Right cardiac atrium (tissue), 5 donors: ENCODE measurements around the gene LENG9. TPM values are rescaled to one million over a fixed set of nuclear protein-coding genes. Genes with fewer than 3 reads are reported as not detected.

Experiments used
- ATAC-seq, 2 donors: fragments of 200-7000 bp; cut with Tn5 transposase; one replicate each; pipeline versions ENCODE4 v1.8.0 to v1.9.1; 2020; ENCODE audit warnings: moderate library complexity in 2 of 2, mild to moderate bottlenecking in 1 of 2
- DNase-seq, 3 donors: peaks; one replicate each; pipeline ENCODE4 v3.0.0-alpha.2; 2020
- H3K27ac ChIP-seq: one replicate; pipeline ENCODE4 v1.5.1; 2013; ENCODE audit warnings: mild to moderate bottlenecking, low read length, control low read depth, moderate library complexity
- H3K27me3 ChIP-seq: one replicate; pipeline ENCODE4 v1.6.1; 2013; ENCODE audit not compliant: control insufficient read depth, insufficient read depth
- H3K4me1 ChIP-seq: one replicate; pipeline ENCODE4 v1.6.1; 2013; ENCODE audit warnings: low read length; ENCODE audit not compliant: control insufficient read depth, insufficient read depth
- H3K4me3 ChIP-seq: one replicate; pipeline ENCODE4 v1.5.1; 2013; ENCODE audit warnings: low read length, control low read depth
- H3K9me3 ChIP-seq: one replicate; pipeline ENCODE4 v1.6.1; 2013; ENCODE audit warnings: low read length; ENCODE audit not compliant: control insufficient read depth
- WGBS: extraction: QIAGEN DNeasy Blood & Tissue Kit; methylation state at CpG from one replicate; pipeline ENCODE4 v1.1.7; 2013; 5-methylcytosine and 5-hydroxymethylcytosine counted together
- intact Hi-C, 4 donors: fragments of 100-400 bp; cut with DNase I; formaldehyde crosslinking; loops; one replicate each; pipeline versions ENCODE4 v1.11.0 to v1.14.0; 2022 to 2023
- polyA plus RNA-seq: library from polyadenylated mRNA; stranded (reverse); fragments of 200-250 nt; gene quantifications from one replicate; pipeline ENCODE4 v1.2.3, GENCODE V29; 2013
- total RNA-seq, 4 donors: library from RNA; stranded (reverse); fragmentation: NEBNext Ultra II Directional; extraction: Animal tissue kit (Norgen Biotek cat#: 25700); gene quantifications; one replicate each; pipeline ENCODE4 v1.2.1, GENCODE V29; 2021
- donor health status: healthy with polysubstance abuse.
- donor health status: DM: no; HTN: yes; CAD: no.
- donor health status: DM: no; HTN: no; CAD: no.
- donor health status: DM: no; HTN: yes; CAD: no; lungs with severe emphysema.
- donor health status: DM: yes; HTN: yes; CAD: no.

LENG9 gene
- total and polyA plus RNA-seq, 5 donors = 2.1 to 4.1 (median 2.6) TPM

GRCh38 chr19:54434873-54435214 lies 28.7 kb downstream of the LENG9 start:
- H3K27me3 ChIP-seq = no peaks in the 10 kb centered on the region
- H3K27ac ChIP-seq = no peak overlapping the region
- ATAC-seq (peak in 1 of 2 donors; percentile 2), DNase-seq (peak in 1 of 3 donors; percentile 22)
- no peak overlapping the region for H3K4me3 ChIP-seq
- 37% methylated on average over 11 of the region's 11 CpGs for WGBS
- H3K9me3 ChIP-seq = no peaks in the 10 kb centered on the region
- peaks cover 8% of the 10 kb centered on the region for H3K4me1 ChIP-seq
- intact Hi-C loops = no loop called here

GRCh38 chr19:54434112-54434872 lies 29.3 kb downstream of the LENG9 start:
- WGBS = 54% methylated on average over 23 of the region's 23 CpGs
- DNase-seq (peak; percentile 7 to 76 (median 68)), ATAC-seq (no peak)
- Histone ChIP-seq H3K27ac (no peak overlapping the region), H3K4me3 (no peak overlapping the region), H3K9me3 (no peaks in the 10 kb centered on the region), H3K4me1 (peaks cover 8% of the 10 kb centered on the region), H3K27me3 (no peaks in the 10 kb centered on the region)
- intact Hi-C loops = no loop called here

- 91% methylated on average over 5 of the region's 5 CpGs for WGBS
- Histone ChIP-seq H3K9me3 (no peaks in the 10 kb centered on the region), H3K27me3 (no peaks in the 10 kb centered on the region), H3K4me1 (peaks cover 8% of the 10 kb centered on the region), H3K27ac (no peak overlapping the region), H3K4me3 (no peak overlapping the region)
- intact Hi-C loops = no loop called here
- ATAC-seq (no peak), DNase-seq (peak in 1 of 3 donors; percentile 1)
These were observed 29.9 kb downstream of the LENG9 start for GRCh38 chr19:54433697-54434096.

- intact Hi-C loops = no loop called here
- H3K9me3 ChIP-seq = no peaks in the 10 kb centered on the region
- H3K27me3 ChIP-seq = no peaks in the 10 kb centered on the region
- peaks cover 8% of the 10 kb centered on the region for H3K4me1 ChIP-seq
- no peak overlapping the region for H3K27ac ChIP-seq
- no peak overlapping the region for H3K4me3 ChIP-seq
- WGBS = 75% methylated on average over 10 of the region's 10 CpGs
- no peak for ATAC-seq
- DNase-seq = no peak
These were observed 31.3 kb downstream of the LENG9 start for GRCh38 chr19:54432144-54432738.

DNA sequence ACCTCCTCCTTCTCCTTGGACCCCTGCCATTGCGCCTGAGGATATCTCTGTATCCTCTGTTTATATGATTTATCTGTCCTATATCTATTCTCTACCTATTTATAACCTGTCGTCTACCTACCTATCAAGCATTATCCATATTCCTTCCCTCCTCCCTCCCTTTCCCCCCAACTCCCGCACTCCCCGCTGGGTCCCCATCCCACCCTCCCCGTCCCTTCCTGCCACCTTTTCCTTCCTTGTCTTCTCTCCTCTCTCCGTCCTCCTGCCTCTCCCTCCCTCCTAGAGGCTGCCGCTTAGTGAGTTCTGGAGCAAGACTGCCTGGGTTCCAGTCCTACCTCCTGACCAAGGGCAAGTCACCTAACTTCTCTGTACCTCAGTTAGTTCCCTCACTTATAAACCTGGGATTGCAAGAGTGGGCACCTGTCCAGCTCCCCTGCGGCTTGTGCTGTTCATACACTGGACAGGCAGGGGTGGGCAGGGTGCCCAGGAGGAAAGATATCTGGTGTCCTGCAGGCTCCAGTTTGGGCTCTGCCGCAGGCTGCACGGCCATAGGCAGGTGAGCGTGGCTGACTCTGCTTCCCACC lies 32.2 kb downstream of the LENG9 start:
- ATAC-seq (no peak), DNase-seq (peak; percentile 44 to 78 (median 72))
- Histone ChIP-seq H3K4me1 (peaks cover 7% of the 10 kb centered on the region), H3K4me3 (no peak overlapping the region), H3K9me3 (no peaks in the 10 kb centered on the region), H3K27ac (no peak overlapping the region), H3K27me3 (no peaks in the 10 kb centered on the region)
- intact Hi-C loops = no loop called here
- 19% methylated on average over 11 of the region's 11 CpGs for WGBS

DNA sequence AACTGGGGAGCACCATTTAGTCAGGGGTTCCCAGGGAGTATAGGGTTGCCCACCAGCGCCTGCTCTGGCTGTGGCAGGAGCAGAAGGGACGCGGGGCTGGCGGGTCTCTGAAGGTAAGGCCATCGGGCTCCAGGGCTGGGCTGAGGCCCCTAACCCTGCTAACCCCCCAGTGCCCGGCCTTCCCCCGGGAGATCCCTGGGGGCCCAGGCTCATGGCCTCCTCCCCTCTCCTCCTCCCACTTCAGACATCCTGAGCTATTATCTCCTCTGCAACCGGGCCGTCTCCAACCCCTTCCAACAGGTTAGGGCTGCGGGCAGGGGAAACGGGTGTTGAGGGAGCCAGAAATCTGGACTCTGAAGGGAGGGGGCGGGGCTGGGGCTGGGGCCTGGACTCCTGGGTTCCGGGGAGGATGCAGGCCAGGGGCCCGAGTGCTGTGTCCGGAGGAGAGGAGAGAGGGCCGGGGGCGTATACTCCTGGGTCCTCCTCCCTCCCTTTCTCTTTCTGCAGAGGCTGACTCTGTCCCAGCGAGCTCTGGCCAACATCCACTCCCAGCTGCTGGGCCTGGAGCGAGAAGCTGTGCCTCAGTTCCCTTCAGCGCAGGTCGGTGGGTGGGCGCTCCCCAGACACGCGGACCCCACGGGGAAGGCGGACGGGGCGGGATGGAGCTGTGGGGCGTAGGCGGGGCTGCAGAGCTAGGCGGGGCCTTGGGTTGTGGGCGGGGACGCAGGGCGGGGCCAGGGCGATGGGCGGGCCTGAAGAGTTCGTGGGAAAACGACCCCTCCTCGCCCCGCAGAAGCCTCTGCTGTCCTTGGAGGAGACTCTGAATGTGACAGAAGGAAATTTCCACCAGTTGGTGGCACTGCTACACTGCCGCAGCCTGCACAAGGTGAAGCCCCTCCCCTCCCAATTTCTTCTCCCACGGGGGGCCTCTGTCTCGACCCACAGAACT lies 33.0 kb downstream of the LENG9 start:
- peaks cover 4% of the 10 kb centered on the region for H3K4me1 ChIP-seq
- intact Hi-C loops = no loop called here
- 5% methylated on average over 43 of the region's 43 CpGs for WGBS
- H3K27ac ChIP-seq = no peak overlapping the region
- H3K27me3 ChIP-seq = no peaks in the 10 kb centered on the region
- H3K9me3 ChIP-seq = no peaks in the 10 kb centered on the region
- ATAC-seq (peak; percentile 58 to 75), DNase-seq (peak; percentile 47 to 89 (median 75))
- peak overlapping the region; percentile 21 for H3K4me3 ChIP-seq

DNA sequence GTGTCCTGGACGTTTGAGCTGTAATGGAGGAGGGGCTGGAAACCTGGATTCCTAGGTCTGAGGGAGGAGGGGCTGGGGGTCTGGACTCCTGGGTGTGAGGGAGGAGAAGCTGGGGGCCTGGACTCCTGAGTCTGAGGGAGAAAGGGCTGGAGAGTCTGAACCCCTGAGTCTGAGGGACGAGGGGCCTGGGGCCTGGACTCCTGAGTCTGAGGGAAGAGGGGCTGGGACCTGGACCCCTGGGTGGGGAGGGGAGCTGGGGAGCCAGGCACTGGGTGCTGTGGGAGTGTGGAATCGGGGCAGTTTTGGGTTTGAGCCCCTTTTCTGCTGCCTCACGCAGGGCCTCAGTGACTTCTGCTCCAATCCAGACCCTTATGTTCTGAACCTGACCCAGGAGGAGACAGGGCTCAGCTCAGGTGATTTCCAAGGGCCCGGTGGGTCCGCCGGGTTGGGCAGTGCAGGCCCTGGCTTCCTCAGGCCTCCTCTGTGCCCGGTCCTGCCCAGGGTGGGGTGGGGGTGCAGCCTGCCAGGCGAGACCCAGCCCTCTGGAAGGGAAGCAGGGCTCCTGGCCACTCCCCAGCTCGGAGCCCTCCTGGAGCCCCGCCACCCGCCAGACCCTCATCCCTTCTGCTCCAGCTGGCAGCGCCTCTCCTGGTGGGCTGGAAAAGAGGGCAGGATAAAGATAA lies 33.9 kb downstream of the LENG9 start:
- H3K4me3 ChIP-seq = no peak overlapping the region
- ATAC-seq (peak in 1 of 2 donors; percentile 10), DNase-seq (peak in 2 of 3 donors; percentile 45 to 60)
- H3K27ac ChIP-seq = no peak overlapping the region
- 50% methylated on average over 13 of the region's 13 CpGs for WGBS
- peaks cover 4% of the 10 kb centered on the region for H3K4me1 ChIP-seq
- intact Hi-C loops = no loop called here
- H3K9me3 ChIP-seq = no peaks in the 10 kb centered on the region
- no peaks in the 10 kb centered on the region for H3K27me3 ChIP-seq

DNA sequence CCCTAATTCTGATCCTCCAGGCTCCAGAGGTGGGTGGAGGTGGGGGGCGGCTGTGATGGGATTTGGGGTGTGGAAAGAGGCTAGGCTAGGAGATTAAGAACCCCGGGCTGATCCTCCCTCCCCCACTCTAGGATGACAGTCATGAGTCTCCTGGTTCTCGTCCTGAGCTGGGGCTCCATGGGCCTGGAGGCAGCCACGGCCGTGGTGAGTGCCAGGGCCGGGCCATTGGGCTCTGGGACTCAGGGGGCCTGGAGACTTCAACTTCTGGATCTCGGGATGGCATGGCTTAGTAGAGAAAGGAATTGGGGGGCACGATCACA lies 34.4 kb downstream of the LENG9 start:
- H3K27ac ChIP-seq = no peak overlapping the region
- intact Hi-C loops = no loop called here
- no peak overlapping the region for H3K4me3 ChIP-seq
- H3K9me3 ChIP-seq = no peaks in the 10 kb centered on the region
- DNase-seq = peak in 1 of 3 donors; percentile 30
- peaks cover 4% of the 10 kb centered on the region for H3K4me1 ChIP-seq
- ATAC-seq = no peak
- H3K27me3 ChIP-seq = no peaks in the 10 kb centered on the region
- WGBS = 38% methylated on average over 8 of the region's 8 CpGs

- H3K4me3 ChIP-seq = no peak overlapping the region
- H3K9me3 ChIP-seq = no peaks in the 10 kb centered on the region
- WGBS = 68% methylated on average over 11 of the region's 11 CpGs
- H3K27me3 ChIP-seq = no peaks in the 10 kb centered on the region
- intact Hi-C loops = no loop called here
- ATAC-seq (no peak), DNase-seq (peak in 1 of 3 donors; percentile 26)
- peaks cover 4% of the 10 kb centered on the region for H3K4me1 ChIP-seq
- H3K27ac ChIP-seq = no peak overlapping the region
These were observed 35.0 kb downstream of the LENG9 start for GRCh38 chr19:54428323-54429175.

GRCh38 chr19:54427586-54427985 lies 36.0 kb downstream of the LENG9 start:
- ATAC-seq = no peak
- Histone ChIP-seq H3K27me3 (no peaks in the 10 kb centered on the region), H3K27ac (no peak overlapping the region), H3K4me3 (no peak overlapping the region), H3K9me3 (no peaks in the 10 kb centered on the region), H3K4me1 (peaks cover 4% of the 10 kb centered on the region)
- DNase-seq = no peak
- 86% methylated on average over 11 of the region's 11 CpGs for WGBS
- intact Hi-C loops = no loop called here
